ENCODE data around the gene TYRP1.

- TF ChIP-seq CTCF (IDR thresholded peaks at IDR 0.05) (no peak), POLR2A (IDR thresholded peaks at IDR 0.05) (no peak), POLR2AphosphoS5 (IDR thresholded peaks at IDR 0.05; ENCODE audit: insufficient read depth in 1 of 2, low read depth in 1 of 2) (no peak)
Measured at GRCh38 chr9:12698266-12698665, 5.1 kb downstream of the TYRP1 start.
